Mesothelial cell of epicardium (in vitro differentiated cells): ENCODE results near the gene HELB. TPM values are rescaled to one million over a fixed set of nuclear protein-coding genes. Genes with fewer than 3 reads are reported as not detected.

Source experiments
- DNase-seq, 2 experiments: peaks; one replicate each; pipeline ENCODE4 v3.0.0; 2021; ENCODE audit warnings: low spot score in 2 of 2; ENCODE audit not compliant: unreplicated experiment in 2 of 2
- H3K27ac Mint-ChIP-seq: 2 replicates; pipeline ENCODE4 v1.8.0; 2021; ENCODE audit warnings: mixed read lengths
- H3K27me3 Mint-ChIP-seq: 2 replicates; pipeline ENCODE4 v1.8.0; 2021; ENCODE audit warnings: low read depth, mixed read lengths
- H3K36me3 Mint-ChIP-seq: 2 replicates; pipeline ENCODE4 v1.8.0; 2021; ENCODE audit warnings: mixed read lengths
- H3K4me1 Mint-ChIP-seq: 2 replicates; pipeline ENCODE4 v1.8.0; 2021; ENCODE audit warnings: mixed read lengths
- H3K4me3 Mint-ChIP-seq: 2 replicates; pipeline ENCODE4 v1.8.0; 2021; ENCODE audit warnings: mild to moderate bottlenecking, moderate library complexity, mixed read lengths
- H3K9me3 Mint-ChIP-seq: 2 replicates; pipeline ENCODE4 v1.8.0; 2021; ENCODE audit warnings: mixed read lengths
- CTCF ChIP-seq: fragments of 200-600 bp; sonication (generic); IDR thresholded peaks from one replicate; pipeline ENCODE4 v1.5.0; 2021; ENCODE audit warnings: antibody characterized with exemption; ENCODE audit not compliant: unreplicated experiment
- total RNA-seq: library from RNA; stranded (reverse); gene quantifications from 3 replicates; pipeline ENCODE4 v1.2.1, GENCODE V29; 2021

HELB gene
- total RNA-seq, 1 donor from 2014 or later, result 12.3 TPM

DNA sequence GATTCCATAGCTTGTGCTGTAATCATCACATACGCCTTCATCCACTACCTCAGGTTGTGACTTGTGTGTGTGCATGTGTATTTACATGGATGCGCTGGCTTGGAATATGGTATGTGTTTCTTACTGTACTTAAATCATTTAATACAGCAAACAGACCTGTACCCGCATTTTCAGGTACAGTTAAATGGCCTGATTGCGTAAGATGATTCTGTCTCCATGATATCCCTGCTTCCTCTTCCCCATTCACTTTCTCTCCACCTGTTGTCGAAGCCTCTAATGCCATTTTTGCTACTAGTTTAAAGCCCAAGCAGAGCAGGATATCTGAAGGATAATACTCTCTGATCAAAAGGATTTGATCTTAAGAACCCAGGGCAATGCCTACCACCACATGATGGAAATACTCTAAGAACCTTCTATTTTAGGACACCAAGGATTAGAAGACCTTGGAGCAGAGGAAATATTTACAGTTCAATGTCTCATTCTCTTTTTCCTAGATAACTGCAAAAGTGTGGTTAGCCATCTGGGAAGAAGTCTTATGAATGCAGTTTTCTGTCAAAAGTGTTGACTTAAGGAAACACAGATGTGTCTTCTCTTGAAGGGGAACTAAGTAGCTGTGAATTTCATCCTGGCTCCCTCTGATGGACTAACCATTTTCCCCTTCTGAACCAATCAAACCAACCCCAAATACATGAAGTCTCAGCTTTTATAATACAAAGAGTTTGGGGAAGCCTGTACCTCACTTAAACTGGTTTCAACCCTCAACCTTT is 78.7 kb downstream of the HELB start:
- H3K4me3 Mint-ChIP-seq, result no peak overlapping the region
- no peak for TF ChIP-seq CTCF
- H3K4me1 Mint-ChIP-seq, result peaks cover 2% of the 10 kb centered on the region
- H3K36me3 Mint-ChIP-seq, result peaks cover 27% of the 10 kb centered on the region
- H3K9me3 Mint-ChIP-seq, result no peaks in the 10 kb centered on the region
- no peak overlapping the region for H3K27ac Mint-ChIP-seq
- no peaks in the 10 kb centered on the region for H3K27me3 Mint-ChIP-seq
- DNase-seq, result no peak

DNA sequence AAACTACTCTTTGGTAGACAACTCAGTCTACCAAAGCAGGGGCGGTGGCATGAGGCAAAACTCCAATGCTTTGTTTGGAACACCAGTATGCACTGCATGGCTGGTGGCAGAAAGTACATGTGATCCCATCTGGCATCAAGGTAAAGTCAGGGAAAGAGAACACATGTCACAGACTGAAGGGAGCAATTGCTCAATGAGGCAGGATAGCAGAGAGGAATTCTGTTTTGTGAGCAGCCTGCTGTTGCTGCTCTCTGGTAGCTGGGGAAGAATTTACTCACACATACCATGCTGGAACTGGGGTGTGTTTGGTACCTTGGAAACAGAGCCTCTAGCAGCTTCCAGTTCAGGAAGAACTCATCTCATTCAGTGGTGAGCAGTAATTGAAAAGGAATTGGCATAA is 84.8 kb downstream of the HELB start:
- H3K4me1 Mint-ChIP-seq, result no peaks in the 10 kb centered on the region
- DNase-seq, result no peak
- peaks cover 11% of the 10 kb centered on the region for H3K9me3 Mint-ChIP-seq
- no peaks in the 10 kb centered on the region for H3K27me3 Mint-ChIP-seq
- TF ChIP-seq CTCF, result no peak
- no peak overlapping the region for H3K4me3 Mint-ChIP-seq
- no peak overlapping the region for H3K27ac Mint-ChIP-seq
- H3K36me3 Mint-ChIP-seq, result peaks cover 42% of the 10 kb centered on the region

Other genes with a start within 250 kb of the HELB start
- 21.0 to 22.8 TPM (median 22.8 TPM) in 3 replicates for gene LLPH, start 171.7 kb upstream of the HELB start, total RNA-seq
- 31.0 to 31.9 TPM (median 31.4 TPM) in 3 replicates for gene TMBIM4, start 132.5 kb upstream of the HELB start, total RNA-seq
- 1.5 to 2.2 TPM (median 1.9 TPM) in 3 replicates for gene IRAK3, start 113.3 kb upstream of the HELB start, total RNA-seq